H1 (cell line): ENCODE data around the gene FLOT1. TPM values are rescaled to one million over a fixed set of nuclear protein-coding genes. Genes with fewer than 3 reads are reported as not detected.

Experiments
- CTCF ChIA-PET: fragments of 300-600 bp; sonication (Branson Sonifier 250); formaldehyde crosslinking; loops from one replicate; lab custom pipeline; 2021; ENCODE audit not compliant: partially characterized antibody; lab: Charles Lee
- POLR2A ChIA-PET: fragments of 300-600 bp; sonication (Branson Sonifier 250); formaldehyde crosslinking; loops from one replicate; lab custom pipeline; 2021; ENCODE audit warnings: inconsistent platforms; ENCODE audit not compliant: partially characterized antibody; lab: Charles Lee
- DNase-seq, 2 experiments: peaks; one replicate each; pipeline versions ENCODE4 v3.0.0 to v3.0.0-alpha.2; 2010 to 2022; ENCODE audit warnings: low spot score in 2 of 2, low read depth in 1 of 2, mixed read lengths in 1 of 2
- FAIRE-seq: peaks from 2 replicates; lab custom pipeline; 2011; peaks lifted over from hg19 to GRCh38; lab: Jason Lieb, UNC
- H2AFZ ChIP-seq: 2 replicates; pipeline ENCODE4 v1.8.1; 2012; ENCODE audit warnings: low read length, inconsistent platforms
- H2AK5ac ChIP-seq: 2 replicates; pipeline ENCODE4 v1.6.1; 2013; ENCODE audit warnings: low read depth, low read length
- H2BK120ac ChIP-seq: replicated peaks from 2 replicates; pipeline ENCODE3; 2013; ENCODE audit warnings: low read depth, low read length, inconsistent platforms
- H2BK12ac ChIP-seq: 2 replicates; pipeline ENCODE4 v1.6.1; 2013; ENCODE audit warnings: low read depth, low read length
- H2BK15ac ChIP-seq: 2 replicates; pipeline ENCODE4 v1.6.1; 2013; ENCODE audit warnings: low read length
- H2BK20ac ChIP-seq: 2 replicates; pipeline ENCODE4 v1.6.1; 2013; ENCODE audit warnings: low read length
- H2BK5ac ChIP-seq: 2 replicates; pipeline ENCODE4 v1.6.1; 2013; ENCODE audit warnings: low read depth, low read length
- H3K14ac ChIP-seq: 2 replicates; pipeline ENCODE4 v1.6.1; 2013; ENCODE audit warnings: inconsistent platforms; ENCODE audit not compliant: insufficient read length
- H3K18ac ChIP-seq: 2 replicates; pipeline ENCODE4 v1.6.1; 2013; ENCODE audit warnings: low read length; ENCODE audit errors: extremely low read depth
- H3K23ac ChIP-seq: 2 replicates; pipeline ENCODE4 v1.6.1; 2013; ENCODE audit warnings: inconsistent platforms; ENCODE audit not compliant: insufficient read length
- H3K23me2 ChIP-seq: 2 replicates; pipeline ENCODE4 v1.6.1; 2013; ENCODE audit warnings: low read depth, low read length
- H3K27ac ChIP-seq: 2 replicates; pipeline ENCODE4 v1.6.1; 2011; ENCODE audit warnings: low read depth, low read length, inconsistent platforms
- H3K27me3 ChIP-seq, 4 experiments: replicated peaks in 1 of 4; 1 replicate in 1 of 4; 2 replicates in 3 of 4; pipeline versions ENCODE4 v1.6.1 to v1.8.1; 2011 to 2013; ENCODE audit warnings: low read length in 3 of 4, mild to moderate bottlenecking in 3 of 4, inconsistent platforms in 2 of 4, mixed read lengths in 2 of 4, moderate library complexity in 1 of 4; ENCODE audit not compliant: control insufficient read depth in 3 of 4, insufficient read depth in 3 of 4; ENCODE audit errors: extremely low read depth in 1 of 4
- H3K36me3 ChIP-seq, 4 experiments: 2 replicates each; pipeline versions ENCODE4 v1.6.1 to v1.8.1; 2011 to 2013; ENCODE audit warnings: mild to moderate bottlenecking in 4 of 4, low read length in 3 of 4, moderate library complexity in 2 of 4, control low read depth in 1 of 4, inconsistent platforms in 1 of 4; ENCODE audit not compliant: insufficient read depth in 4 of 4, control insufficient read depth in 2 of 4
- H3K4ac ChIP-seq: replicated peaks from 2 replicates; pipeline ENCODE3; 2013; ENCODE audit warnings: low read length, low read depth, mixed read lengths, inconsistent platforms; ENCODE audit not compliant: insufficient read length
- H3K4me1 ChIP-seq, 4 experiments: replicated peaks in 1 of 4; 1 replicate in 1 of 4; 2 replicates in 3 of 4; pipeline versions ENCODE4 v1.6.1 to v1.8.1; 2011 to 2013; ENCODE audit warnings: low read length in 3 of 4, inconsistent platforms in 2 of 4, mixed read lengths in 1 of 4; ENCODE audit not compliant: insufficient read depth in 4 of 4, control insufficient read depth in 3 of 4
- H3K4me2 ChIP-seq, 2 experiments: 2 replicates each; pipeline versions ENCODE4 v1.6.1 to v1.8.1; 2011 to 2013; ENCODE audit warnings: low read depth in 2 of 2, low read length in 2 of 2, control low read depth in 1 of 2, inconsistent platforms in 1 of 2, mild to moderate bottlenecking in 1 of 2; ENCODE audit not compliant: insufficient read depth in 1 of 2
- H3K4me3 ChIP-seq, 4 experiments: fragments of 200-600, 300-600 bp in 1 of 4; sonication (generic), shearing (Covaris generic), sonication (Bioruptor Twin) in 1 of 4; 2 replicates each; pipeline versions ENCODE4 v1.5.1 to v1.8.1; 2011 to 2016; ENCODE audit warnings: low read length in 4 of 4, low read depth in 3 of 4, control low read depth in 2 of 4, inconsistent platforms in 2 of 4, mild to moderate bottlenecking in 2 of 4, mixed read lengths in 1 of 4, moderate library complexity in 1 of 4; ENCODE audit not compliant: insufficient read depth in 2 of 4; ENCODE audit errors: extremely low read depth in 1 of 4
- H3K56ac ChIP-seq: replicated peaks from 2 replicates; pipeline ENCODE3; 2013; ENCODE audit warnings: low read depth, mild to moderate bottlenecking, mixed read lengths, low read length, inconsistent platforms; ENCODE audit not compliant: insufficient read length
- H3K79me1 ChIP-seq: 2 replicates; pipeline ENCODE4 v1.6.1; 2013; ENCODE audit warnings: low read depth, low read length, control low read depth
- H3K79me2 ChIP-seq, 2 experiments: 2 replicates each; pipeline versions ENCODE4 v1.6.1 to v1.8.1; 2012 to 2013; ENCODE audit warnings: low read length in 2 of 2, mild to moderate bottlenecking in 2 of 2, inconsistent platforms in 1 of 2; ENCODE audit not compliant: insufficient read depth in 2 of 2, control insufficient read depth in 1 of 2
- H3K9ac ChIP-seq, 4 experiments: replicated peaks in 1 of 4; 1 replicate in 1 of 4; 2 replicates in 3 of 4; pipeline versions ENCODE4 v1.6.1 to v1.8.1; 2011 to 2013; ENCODE audit warnings: low read depth in 3 of 4, low read length in 3 of 4, control low read depth in 2 of 4, mild to moderate bottlenecking in 2 of 4, moderate library complexity in 2 of 4, inconsistent platforms in 1 of 4; ENCODE audit errors: extremely low read depth in 1 of 4
- H3K9me3 ChIP-seq, 2 experiments: 2 replicates each; pipeline versions ENCODE4 v1.6.1 to v1.8.1; 2012 to 2013; ENCODE audit warnings: mild to moderate bottlenecking in 2 of 2, moderate library complexity in 2 of 2, control low read depth in 1 of 2, inconsistent platforms in 1 of 2, low read depth in 1 of 2, low read length in 1 of 2, mixed read lengths in 1 of 2; ENCODE audit not compliant: insufficient read depth in 2 of 2
- H4K20me1 ChIP-seq, 2 experiments: replicated peaks in 1 of 2; 2 replicates each; pipeline versions ENCODE3 to v1.8.1; 2011 to 2013; ENCODE audit warnings: inconsistent platforms in 2 of 2, low read length in 2 of 2, mild to moderate bottlenecking in 1 of 2; ENCODE audit not compliant: insufficient read depth in 2 of 2, control insufficient read depth in 1 of 2
- H4K5ac ChIP-seq: 2 replicates; pipeline ENCODE4 v1.6.1; 2013; ENCODE audit warnings: low read length, low read depth, mixed read lengths, inconsistent platforms; ENCODE audit not compliant: insufficient read length
- H4K8ac ChIP-seq: 2 replicates; pipeline ENCODE4 v1.8.0; 2013; ENCODE audit warnings: mild to moderate bottlenecking, moderate library complexity, low read length, inconsistent platforms; ENCODE audit not compliant: insufficient read depth; ENCODE audit errors: extremely low read depth
- H4K91ac ChIP-seq: replicated peaks from 2 replicates; pipeline ENCODE3; 2013; ENCODE audit warnings: low read length, mixed read lengths, inconsistent platforms; ENCODE audit not compliant: insufficient read length
- CHD2 ChIP-seq: IDR thresholded peaks from 2 replicates; pipeline ENCODE4 v1.6.1; 2012; ENCODE audit warnings: low read length, improper control_type of control experiment
- E2F6 ChIP-seq: IDR thresholded peaks from 2 replicates; pipeline ENCODE4 v1.6.1; 2012; ENCODE audit warnings: inconsistent platforms
- EGR1 ChIP-seq: IDR thresholded peaks from 2 replicates; pipeline ENCODE4 v1.6.1; 2011; ENCODE audit warnings: low read depth, low read length, borderline replicate concordance
- GABPA ChIP-seq: IDR thresholded peaks from 2 replicates; pipeline ENCODE4 v1.6.1; 2011; ENCODE audit warnings: mild to moderate bottlenecking, low read length, moderate library complexity, borderline replicate concordance; ENCODE audit not compliant: insufficient read depth
- HDAC6 ChIP-seq: IDR thresholded peaks from one replicate; pipeline ENCODE4 v1.7.1; 2012; ENCODE audit warnings: low read depth, mild to moderate bottlenecking, inconsistent platforms, low read length, moderate library complexity
- KDM1A ChIP-seq: fragments of 200-600, 300-600 bp; sonication (generic); IDR thresholded peaks from 2 replicates; pipeline ENCODE4 v1.7.1; 2016; ENCODE audit warnings: mild to moderate bottlenecking, low read length, borderline replicate concordance
- NANOG ChIP-seq: IDR thresholded peaks from 2 replicates; pipeline ENCODE4 v1.6.1; 2011; ENCODE audit warnings: low read length, low read depth, mild to moderate bottlenecking, inconsistent platforms; ENCODE audit not compliant: insufficient read depth, poor library complexity, severe bottlenecking
- POLR2A ChIP-seq, 2 experiments: IDR thresholded peaks; 1 replicate in 1 of 2; 2 replicates in 1 of 2; pipeline ENCODE4 v1.6.1; 2011; ENCODE audit warnings: low read depth in 2 of 2, low read length in 2 of 2, mild to moderate bottlenecking in 2 of 2; ENCODE audit errors: control extremely low read depth in 1 of 2
- RBBP5 ChIP-seq: IDR thresholded peaks from 2 replicates; pipeline ENCODE4 v1.7.1; 2012; ENCODE audit warnings: low read depth, mild to moderate bottlenecking, inconsistent platforms, low read length, moderate library complexity, borderline replicate concordance
- SIN3A ChIP-seq, 2 experiments: IDR thresholded peaks in 1 of 2; conservative IDR thresholded peaks in 1 of 2; 2 replicates each; pipeline ENCODE4 v1.6.1; 2011 to 2012; ENCODE audit warnings: low read length in 2 of 2, improper control_type of control experiment in 1 of 2, low read depth in 1 of 2, mild to moderate bottlenecking in 1 of 2
- SRF ChIP-seq: IDR thresholded peaks from 2 replicates; pipeline ENCODE4 v1.6.1; 2011; ENCODE audit warnings: mild to moderate bottlenecking, low read depth, low read length, moderate library complexity
- TCF12 ChIP-seq: IDR thresholded peaks from 2 replicates; pipeline ENCODE4 v1.6.1; 2011; ENCODE audit warnings: low read depth, mild to moderate bottlenecking, low read length
- TEAD4 ChIP-seq: IDR thresholded peaks from 2 replicates; pipeline ENCODE4 v1.6.1; 2012; ENCODE audit warnings: low read depth, low read length, inconsistent platforms, mixed read lengths
- WGBS, 2 experiments: shearing (Covaris generic) in 1 of 2; methylation state at CpG; one replicate each; pipeline versions ENCODE4 v1.1.6 to v1.1.7; 2013 to 2015; ENCODE audit warnings: low lambda C conversion rate in 2 of 2, mixed read lengths in 2 of 2, inconsistent platforms in 1 of 2, low coverage in 1 of 2, missing lambda C conversion rate in 1 of 2; ENCODE audit not compliant: insufficient replicate concordance in 2 of 2, insufficient coverage in 1 of 2, insufficient read length in 1 of 2; ENCODE audit errors: extremely low coverage in 1 of 2, missing lambda C conversion rate in 1 of 2; 5-methylcytosine and 5-hydroxymethylcytosine counted together
- polyA plus RNA-seq, 7 experiments: library from polyadenylated mRNA; depleted of rRNA in 3 of 7; stranded (reverse) in 5 of 7; unstranded in 2 of 7; fragments of >200 nt in 5 of 7; fragments of 200-250 nt in 2 of 7; gene quantifications; 1 replicate in 5 of 7; 2 replicates in 1 of 7; 4 replicates in 1 of 7; pipeline versions ENCODE4 v1.2.1 to v1.2.3, GENCODE V29; 2011 to 2013; ENCODE audit warnings: missing spikeins in 2 of 7, mixed read lengths in 2 of 7
- total RNA-seq: library from RNA; stranded (reverse); fragmentation: NEBNext Ultra II Directional; extraction: Animal tissue kit (Norgen Biotek cat#: 25700); gene quantifications from 2 replicates; pipeline ENCODE4 v1.2.1, GENCODE V29; 2021

FLOT1 gene
- total and polyA plus RNA-seq, 2 of the 8 experiments (the other 6 are each of a cell fraction or from before 2014, with no cell fraction given): 87.5 to 88.1 TPM

- H4K91ac ChIP-seq: no peak overlapping the region
- CTCF ChIA-PET: interaction anchor here (1.2 to 2.0 kb wide), 2 partner anchors 67 to 76 kb away, joined by 4 to 7 read pairs; no protein-coding TSS in a partner anchor
- H2AK5ac ChIP-seq: no peak overlapping the region
- H2BK120ac ChIP-seq: no peak overlapping the region
- no peaks in the 10 kb centered on the region for H3K79me2 ChIP-seq
- no peak overlapping the region for H2BK5ac ChIP-seq
- H4K5ac ChIP-seq: no peak overlapping the region
- H4K8ac ChIP-seq: no peak overlapping the region
- H3K9ac ChIP-seq: no peak overlapping the region
- no peak overlapping the region for H3K27ac ChIP-seq
- H4K20me1 ChIP-seq: no peaks in the 10 kb centered on the region
- no peak for FAIRE-seq
- H2BK20ac ChIP-seq: no peak overlapping the region
- no peak overlapping the region for H3K4me3 ChIP-seq
- H3K18ac ChIP-seq: no peak overlapping the region
- H3K4ac ChIP-seq: no peak overlapping the region
- H3K23ac ChIP-seq: no peak overlapping the region
- no peaks in the 10 kb centered on the region for H3K23me2 ChIP-seq
- no peak overlapping the region for H2AFZ ChIP-seq
- WGBS, 2 experiments: 95% methylated on average over 1 of the region's 3 CpGs; no CpG with 5 or more reads in 1 of the 2 experiments
- POLR2A ChIA-PET: interaction anchor here (0.6 to 1.2 kb wide), 3 partner anchors 10 to 154 kb away, joined by 3 to 4 read pairs (median 4); partner anchors contain the start of gene IER3
- H3K9me3 ChIP-seq: no peaks in the 10 kb centered on the region
- H2BK15ac ChIP-seq: no peak overlapping the region
- DNase-seq: no peak
- H3K79me1 ChIP-seq: no peaks in the 10 kb centered on the region
- no peaks in the 10 kb centered on the region; a peak in 1 of 7 replicates for H3K27me3 ChIP-seq
- H3K14ac ChIP-seq: no peak overlapping the region
- no peaks in the 10 kb centered on the region for H3K4me1 ChIP-seq
- H2BK12ac ChIP-seq: no peak overlapping the region
- no peak overlapping the region for H3K4me2 ChIP-seq
- H3K36me3 ChIP-seq: no peaks in the 10 kb centered on the region
- no peak overlapping the region for H3K56ac ChIP-seq
- TF ChIP-seq CHD2 (no peak), EGR1 (no peak), SRF (no peak), TCF12 (no peak), TEAD4 (no peak), KDM1A (no peak), RBBP5 (no peak), E2F6 (no peak), NANOG (no peak), HDAC6 (no peak), POLR2A (IDR thresholded peaks at IDR 0.05; ENCODE audit: control extremely low read depth in 1 of 2, low read depth in 2 of 2, low read length in 2 of 2) (no peak), SIN3A (conservative IDR thresholded peaks at IDR 0.05 in 1 of 2, IDR thresholded peaks at IDR 0.05 in 1 of 2; ENCODE audit: low read depth in 1 of 2, low read length in 2 of 2) (no peak), GABPA (no peak)
Observed at GRCh38 chr6:30754631-30755030, 12.1 kb upstream of the FLOT1 start.
